ENCODE results near the gene PGPEP1. TPM values are rescaled to one million over a fixed set of nuclear protein-coding genes. Genes with fewer than 3 reads are reported as not detected.
A peak's percentile ranks its signal among the peaks of the same experiment; 100 is the strongest.
"Not testable (repeated sequence)": the region's sequence is repeated elsewhere in the genome, so short reads cannot be mapped to it uniquely, and the experiment has no call there.

The PGPEP1 gene
- total RNA-seq, 2 experiments from 2014 or later = 30.1 to 34.5 TPM

DNA sequence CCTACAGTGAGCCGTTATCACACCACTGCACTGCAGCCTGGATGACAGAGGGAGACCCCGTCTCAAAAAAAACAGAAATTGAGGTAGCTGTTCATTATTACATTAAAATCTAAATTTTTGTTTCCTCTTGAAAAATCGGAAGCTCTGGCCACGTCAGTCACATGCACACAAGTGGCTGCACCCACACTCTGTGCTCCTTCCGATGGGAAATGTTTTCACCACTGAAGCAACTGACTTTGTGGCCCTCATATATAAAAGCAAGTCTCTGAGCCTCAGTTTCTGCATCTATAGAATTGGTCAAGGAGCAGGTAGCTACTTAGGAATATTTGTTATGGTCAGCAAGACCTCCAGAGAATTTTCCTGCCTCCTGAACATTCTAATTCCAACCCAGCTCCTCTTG is 52.5 kb downstream of the PGPEP1 start:
- H3K4me1 Mint-ChIP-seq (ENCODE audit: low read depth) = peaks cover 15% of the 10 kb centered on the region
- H3K36me3 Mint-ChIP-seq (ENCODE audit: low read depth) = no peaks in the 10 kb centered on the region
- peaks cover 36% of the 10 kb centered on the region for H3K27me3 Mint-ChIP-seq (ENCODE audit: low read depth)
- H3K9me3 Mint-ChIP-seq (ENCODE audit: insufficient read depth) = no peaks in the 10 kb centered on the region
- ATAC-seq (no peak), DNase-seq (no peak)
- no peak overlapping the region for H3K4me3 Mint-ChIP-seq
- no peak overlapping the region for H3K27ac Mint-ChIP-seq
- CTCF ChIA-PET = interaction anchor here (1.0 to 8.0 kb wide), 2 partner anchors 19 to 49 kb away, joined by 3 to 122 read pairs; no protein-coding TSS in a partner anchor
- POLR2A ChIA-PET = interaction anchor here (1.1 to 1.7 kb wide), 2 partner anchors 10 to 19 kb away, joined by 3 to 5 read pairs; no protein-coding TSS in a partner anchor

GRCh38 chr19:18393836-18394235 is 53.4 kb downstream of the PGPEP1 start:
- peaks cover 9% of the 10 kb centered on the region for H3K4me1 Mint-ChIP-seq (ENCODE audit: low read depth)
- no peaks in the 10 kb centered on the region for H3K36me3 Mint-ChIP-seq (ENCODE audit: low read depth)
- ChIA-PET CTCF (interaction anchor here (1.1 kb wide), 1 partner anchor 16 kb away, joined by 3 read pairs; no protein-coding TSS in a partner anchor), POLR2A (interaction anchor here (1.7 kb wide), 1 partner anchor 10 kb away, joined by 5 read pairs; no protein-coding TSS in a partner anchor)
- H3K9me3 Mint-ChIP-seq (ENCODE audit: insufficient read depth) = no peaks in the 10 kb centered on the region
- H3K4me3 Mint-ChIP-seq = no peak overlapping the region
- ATAC-seq (no peak), DNase-seq (no peak)
- peaks cover 35% of the 10 kb centered on the region for H3K27me3 Mint-ChIP-seq (ENCODE audit: low read depth)
- H3K27ac Mint-ChIP-seq = no peak overlapping the region

DNA sequence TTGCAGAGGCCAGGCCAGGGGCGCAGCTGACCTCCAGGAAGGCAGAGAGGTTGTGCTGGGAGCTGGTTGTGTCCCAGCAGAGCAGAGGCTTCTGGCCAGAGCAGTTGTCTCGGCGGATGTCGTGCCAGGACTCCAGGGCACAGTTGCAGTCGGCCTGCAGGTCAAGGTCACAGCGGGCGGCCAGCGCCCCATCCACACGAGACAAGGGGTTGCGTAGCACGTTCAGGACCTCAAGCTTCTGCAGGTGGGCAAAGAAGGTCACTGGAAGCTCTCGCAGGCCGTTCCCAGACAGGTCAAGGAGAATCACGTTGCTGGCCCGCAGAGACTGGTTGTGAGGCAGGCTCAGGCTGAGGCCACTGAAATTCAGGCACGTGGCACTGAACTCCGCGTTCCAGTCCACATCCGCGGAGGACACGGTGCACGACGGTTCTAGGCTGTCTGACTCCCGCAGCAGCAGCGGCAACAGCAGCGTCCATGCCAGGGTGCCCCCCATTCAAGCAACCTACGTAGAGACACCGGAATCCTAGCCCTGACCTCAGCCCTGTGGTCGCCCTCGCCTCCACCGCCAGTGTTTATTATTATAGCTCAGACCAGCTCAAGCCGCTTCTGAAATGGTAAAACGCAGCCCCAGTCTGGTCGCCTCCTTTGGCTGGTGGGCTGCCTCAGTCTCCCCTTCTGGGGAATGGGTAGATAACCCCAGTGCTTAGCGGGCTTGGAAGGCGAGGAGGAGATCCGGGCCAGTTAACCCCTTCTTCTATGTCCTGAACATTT is 56.3 kb downstream of the PGPEP1 start:
- DNase-seq (no peak), ATAC-seq (no peak)
- CTCF ChIA-PET = interaction anchor here (0.9 to 2.4 kb wide), 3 partner anchors 8 to 141 kb away, joined by 3 to 18 read pairs (median 6); a partner anchor contains a TSS
- Mint-ChIP-seq H3K4me3 (no peak overlapping the region), H3K9me3 (ENCODE audit: insufficient read depth) (no peaks in the 10 kb centered on the region), H3K4me1 (ENCODE audit: low read depth) (peaks cover 23% of the 10 kb centered on the region), H3K36me3 (ENCODE audit: low read depth) (no peaks in the 10 kb centered on the region), H3K27me3 (ENCODE audit: low read depth) (peaks cover 19% of the 10 kb centered on the region), H3K27ac (no peak overlapping the region)
- POLR2A ChIA-PET = no interaction called here

DNA sequence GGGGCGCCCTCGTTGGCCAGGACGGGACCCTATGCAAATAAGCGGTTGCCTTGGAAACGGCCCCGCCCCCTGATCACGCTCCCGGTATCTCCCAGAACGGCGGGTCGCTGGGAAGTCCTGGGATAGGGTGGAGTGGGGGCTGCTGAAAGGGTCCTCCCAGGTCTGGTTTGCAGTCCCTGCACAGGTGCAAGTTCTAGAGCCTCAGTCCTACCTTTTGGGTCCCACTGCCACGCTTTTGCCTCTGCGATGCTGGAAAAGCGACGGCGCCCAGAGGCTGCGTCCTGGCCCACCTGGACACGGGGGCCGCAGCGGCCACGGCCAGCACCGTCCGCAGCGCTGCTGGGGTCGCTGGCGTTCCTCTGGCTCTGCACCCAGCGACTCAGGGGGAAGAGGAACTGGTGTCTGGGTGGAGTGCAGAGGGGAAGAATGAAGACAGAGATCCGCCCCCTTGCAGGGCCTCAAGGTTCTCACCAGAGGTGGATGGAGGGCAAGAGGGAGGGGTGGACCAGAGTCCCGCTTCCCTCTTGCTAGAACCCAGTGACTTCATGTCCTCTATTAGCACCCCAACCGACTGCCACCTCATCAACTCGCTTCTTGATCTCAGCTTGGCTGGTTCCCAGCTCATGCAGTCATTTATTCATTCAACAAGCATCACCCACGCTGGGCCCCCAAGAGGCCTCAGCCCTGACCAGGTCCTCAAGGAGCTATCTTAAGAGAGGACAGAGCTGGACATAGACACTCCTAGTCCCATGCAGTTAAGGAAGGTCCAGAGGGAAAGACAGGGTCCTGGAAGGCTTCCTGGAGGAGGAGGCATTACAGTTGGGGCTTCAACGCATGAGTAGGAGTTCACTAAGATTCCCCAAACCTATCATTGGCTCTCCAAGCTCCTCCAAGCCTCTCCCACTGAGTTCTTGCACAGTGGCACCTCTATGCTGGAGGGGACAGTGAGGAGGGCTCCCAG is 57.1 kb downstream of the PGPEP1 start, which contains the start of gene LRRC25:
Gene LRRC25, minus strand, starts transcription at position 381 of the 961 bp plus-strand sequence. CDS start 659 bp downstream, outside the sequence.
- peaks cover 23% of the 10 kb centered on the region for H3K4me1 Mint-ChIP-seq (ENCODE audit: low read depth)
- ATAC-seq = peak; percentile 67
- H3K27ac Mint-ChIP-seq = no peak within 1 kb of the TSS
- H3K27me3 Mint-ChIP-seq (ENCODE audit: low read depth) = peaks cover 16% of the 10 kb centered on the region
- peak within 1 kb of the TSS; percentile 12 for H3K4me3 Mint-ChIP-seq
- no peaks in the 10 kb centered on the region for H3K9me3 Mint-ChIP-seq (ENCODE audit: insufficient read depth)
- peak; percentile 46 for DNase-seq
- no peaks in the 10 kb centered on the region for H3K36me3 Mint-ChIP-seq (ENCODE audit: low read depth)
- ChIA-PET CTCF (interaction anchor here (0.6 to 2.4 kb wide), 2 partner anchors 9 to 18 kb away, joined by 3 to 18 read pairs; no protein-coding TSS in a partner anchor), POLR2A (no interaction called here)

GRCh38 chr19:18399008-18399407 is 58.6 kb downstream of the PGPEP1 start:
- Mint-ChIP-seq H3K4me1 (ENCODE audit: low read depth) (peaks cover 26% of the 10 kb centered on the region), H3K4me3 (no peak overlapping the region), H3K27ac (no peak overlapping the region), H3K27me3 (ENCODE audit: low read depth) (peaks cover 14% of the 10 kb centered on the region), H3K36me3 (ENCODE audit: low read depth) (no peaks in the 10 kb centered on the region), H3K9me3 (ENCODE audit: insufficient read depth) (no peaks in the 10 kb centered on the region)
- no peak for DNase-seq
- ChIA-PET CTCF (interaction anchor here (1.0 to 2.4 kb wide), 2 partner anchors 11 to 12 kb away, joined by 4 to 18 read pairs; no protein-coding TSS in a partner anchor), POLR2A (no interaction called here)
- no peak for ATAC-seq

- no peaks in the 10 kb centered on the region for H3K36me3 Mint-ChIP-seq (ENCODE audit: low read depth)
- ATAC-seq (no peak), DNase-seq (no peak)
- H3K27me3 Mint-ChIP-seq (ENCODE audit: low read depth) = peaks cover 11% of the 10 kb centered on the region
- no peak overlapping the region for H3K4me3 Mint-ChIP-seq
- no peaks in the 10 kb centered on the region for H3K9me3 Mint-ChIP-seq (ENCODE audit: insufficient read depth)
- ChIA-PET CTCF (interaction anchor here (0.7 to 2.6 kb wide), 6 partner anchors 9 to 123 kb away, joined by 3 to 13 read pairs (median 3); no protein-coding TSS in a partner anchor), POLR2A (no interaction called here)
- peaks cover 26% of the 10 kb centered on the region for H3K4me1 Mint-ChIP-seq (ENCODE audit: low read depth)
- peak overlapping the region; percentile 73 for H3K27ac Mint-ChIP-seq
Observed at GRCh38 chr19:18401580-18402112, 61.2 kb downstream of the PGPEP1 start.

- H3K4me1 Mint-ChIP-seq (ENCODE audit: low read depth) = peaks cover 22% of the 10 kb centered on the region
- DNase-seq; H3K36me3 Mint-ChIP-seq (ENCODE audit: low read depth); H3K9me3 Mint-ChIP-seq (ENCODE audit: insufficient read depth); H3K27ac Mint-ChIP-seq; ATAC-seq; H3K27me3 Mint-ChIP-seq (ENCODE audit: low read depth); POLR2A ChIA-PET; H3K4me3 Mint-ChIP-seq: not testable (repeated sequence)
- CTCF ChIA-PET = interaction anchor here (1.1 to 1.3 kb wide), 3 partner anchors 74 to 124 kb away, joined by 3 to 4 read pairs (median 3); no protein-coding TSS in a partner anchor
Observed at GRCh38 chr19:18402455-18403248, 62.3 kb downstream of the PGPEP1 start.

DNA sequence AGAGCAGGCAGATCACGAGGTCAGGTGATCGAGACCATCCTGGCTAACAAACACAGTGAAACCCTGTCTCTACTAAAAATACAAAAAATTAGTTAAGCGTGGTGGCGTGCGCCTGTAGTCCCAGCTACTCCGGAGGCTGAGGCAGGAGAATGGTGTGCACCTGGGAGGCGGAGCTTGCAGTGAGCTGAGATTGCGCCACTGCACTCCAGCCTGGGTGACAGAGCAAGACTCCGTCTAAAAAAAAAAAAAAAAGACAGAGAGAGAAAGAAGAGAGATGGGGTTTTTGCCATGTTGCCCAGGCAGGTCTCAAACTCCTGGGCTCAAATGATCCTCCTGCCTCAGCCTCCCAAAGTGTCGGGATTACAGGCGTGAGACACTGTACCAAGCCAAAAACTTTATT is 65.4 kb downstream of the PGPEP1 start:
- H3K9me3 Mint-ChIP-seq (ENCODE audit: insufficient read depth); ATAC-seq; DNase-seq; H3K4me3 Mint-ChIP-seq; H3K27me3 Mint-ChIP-seq (ENCODE audit: low read depth); H3K27ac Mint-ChIP-seq; POLR2A ChIA-PET; H3K36me3 Mint-ChIP-seq (ENCODE audit: low read depth): not testable (repeated sequence)
- CTCF ChIA-PET = interaction anchor here (2.4 kb wide), 1 partner anchor 17 kb away, joined by 14 read pairs; no protein-coding TSS in a partner anchor
- H3K4me1 Mint-ChIP-seq (ENCODE audit: low read depth) = peaks cover 20% of the 10 kb centered on the region

DNA sequence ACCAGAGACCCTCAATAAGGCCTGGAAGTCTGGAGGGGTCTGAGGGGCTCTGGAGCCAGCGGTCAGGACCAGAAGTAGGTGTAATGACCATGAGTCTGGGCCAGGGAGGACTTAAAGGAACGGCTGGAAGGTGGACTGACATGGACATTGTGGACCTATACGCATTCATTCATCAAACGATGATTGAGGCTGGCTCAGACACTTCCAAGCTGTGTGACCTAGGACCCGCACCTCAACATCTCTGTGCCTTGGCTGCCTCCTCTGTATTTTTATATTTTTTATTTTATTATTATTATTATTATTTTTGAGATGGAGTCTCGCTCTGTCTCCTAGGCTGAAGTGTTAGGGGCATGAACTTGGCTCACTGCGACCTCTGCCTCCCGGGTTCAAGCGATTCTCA is 66.4 kb downstream of the PGPEP1 start:
- no peak for DNase-seq
- ATAC-seq = no peak
- no peak overlapping the region for H3K27ac Mint-ChIP-seq
- peaks cover 11% of the 10 kb centered on the region for H3K4me1 Mint-ChIP-seq (ENCODE audit: low read depth)
- ChIA-PET POLR2A (no interaction called here), CTCF (interaction anchor here (2.4 kb wide), 1 partner anchor 18 kb away, joined by 14 read pairs; no protein-coding TSS in a partner anchor)
- peaks cover 3% of the 10 kb centered on the region for H3K27me3 Mint-ChIP-seq (ENCODE audit: low read depth)
- H3K4me3 Mint-ChIP-seq = no peak overlapping the region
- H3K36me3 Mint-ChIP-seq (ENCODE audit: low read depth) = no peaks in the 10 kb centered on the region
- no peaks in the 10 kb centered on the region for H3K9me3 Mint-ChIP-seq (ENCODE audit: insufficient read depth)

DNA sequence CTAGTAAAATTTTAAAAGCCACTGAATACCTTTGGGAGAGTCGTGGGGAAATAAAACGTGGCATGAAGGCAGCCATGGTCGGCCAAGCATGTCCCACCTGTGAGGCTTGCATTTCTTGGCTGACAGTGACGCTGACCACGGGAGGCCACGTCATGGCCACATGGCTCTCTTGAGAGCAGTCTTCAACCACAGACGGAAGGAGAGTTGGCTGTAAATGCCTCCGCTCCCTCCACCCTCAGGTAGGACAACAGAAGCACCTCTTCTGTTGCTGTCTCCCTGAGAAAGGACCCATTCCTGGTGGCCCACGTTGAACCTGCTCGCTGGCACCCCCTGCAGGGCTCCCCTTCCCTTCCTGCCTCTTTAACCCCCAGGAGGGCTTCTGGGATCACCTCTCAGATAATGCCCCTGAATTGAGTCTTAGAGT is 67.7 kb downstream of the PGPEP1 start:
- Mint-ChIP-seq H3K9me3 (ENCODE audit: insufficient read depth) (no peaks in the 10 kb centered on the region), H3K36me3 (ENCODE audit: low read depth) (no peaks in the 10 kb centered on the region), H3K4me1 (ENCODE audit: low read depth) (peaks cover 9% of the 10 kb centered on the region), H3K4me3 (no peak overlapping the region), H3K27ac (no peak overlapping the region), H3K27me3 (ENCODE audit: low read depth) (peaks cover 5% of the 10 kb centered on the region)
- ChIA-PET POLR2A (no interaction called here), CTCF (no interaction called here)
- peak; percentile 34 for ATAC-seq
- peak; percentile 51 for DNase-seq

Measured in activated CD8-positive, alpha-beta T cell treated with anti-CD3 and anti-CD28 coated beads, Interleukin-2, amount 10 ng/mL, durations not matched to agents 7 days and 5 days (primary cell).